Loucy (cell line): Measurements from ENCODE around the gene PDLIM3.

Experiments
- EZH2phosphoT487 ChIP-seq: fragments of 200-600 bp; IDR thresholded peaks from 2 replicates; pipeline ENCODE4 v1.6.1; 2018; ENCODE audit warnings: antibody characterized with exemption, mild to moderate bottlenecking, moderate library complexity, borderline replicate concordance
- TF ChIP-seq, protein P1 (sequence below): fragments of 200-600 bp; sonication (generic); conservative IDR thresholded peaks from 2 replicates; pipeline ENCODE4 v1.5.1; 2014; ENCODE audit warnings: mild to moderate bottlenecking, antibody characterized with exemption, low read length

DNA sequence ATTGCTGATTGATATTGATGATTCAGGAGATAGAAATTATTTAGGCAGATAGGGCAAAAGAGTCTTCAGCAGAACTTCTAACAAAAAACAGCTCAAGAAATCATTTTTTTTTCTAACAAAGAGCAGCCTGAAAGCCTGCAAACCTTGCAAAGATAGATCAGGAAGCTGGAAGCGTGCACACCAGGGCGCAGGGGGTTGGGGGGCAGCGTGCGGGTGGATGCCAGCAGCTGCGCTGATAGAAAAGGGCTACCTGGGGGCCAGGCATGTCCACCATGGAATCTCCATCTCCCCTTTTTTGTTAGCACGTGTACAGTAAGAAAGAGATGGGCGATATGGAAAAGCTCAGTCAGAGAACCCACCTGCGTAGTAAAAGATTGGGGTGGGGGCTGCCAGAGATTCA is 62.1 kb downstream of the PDLIM3 start:
- TF ChIP-seq, protein P1, sequence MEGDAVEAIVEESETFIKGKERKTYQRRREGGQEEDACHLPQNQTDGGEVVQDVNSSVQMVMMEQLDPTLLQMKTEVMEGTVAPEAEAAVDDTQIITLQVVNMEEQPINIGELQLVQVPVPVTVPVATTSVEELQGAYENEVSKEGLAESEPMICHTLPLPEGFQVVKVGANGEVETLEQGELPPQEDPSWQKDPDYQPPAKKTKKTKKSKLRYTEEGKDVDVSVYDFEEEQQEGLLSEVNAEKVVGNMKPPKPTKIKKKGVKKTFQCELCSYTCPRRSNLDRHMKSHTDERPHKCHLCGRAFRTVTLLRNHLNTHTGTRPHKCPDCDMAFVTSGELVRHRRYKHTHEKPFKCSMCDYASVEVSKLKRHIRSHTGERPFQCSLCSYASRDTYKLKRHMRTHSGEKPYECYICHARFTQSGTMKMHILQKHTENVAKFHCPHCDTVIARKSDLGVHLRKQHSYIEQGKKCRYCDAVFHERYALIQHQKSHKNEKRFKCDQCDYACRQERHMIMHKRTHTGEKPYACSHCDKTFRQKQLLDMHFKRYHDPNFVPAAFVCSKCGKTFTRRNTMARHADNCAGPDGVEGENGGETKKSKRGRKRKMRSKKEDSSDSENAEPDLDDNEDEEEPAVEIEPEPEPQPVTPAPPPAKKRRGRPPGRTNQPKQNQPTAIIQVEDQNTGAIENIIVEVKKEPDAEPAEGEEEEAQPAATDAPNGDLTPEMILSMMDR: no peak
- TF ChIP-seq EZH2phosphoT487: no peak
